ENCODE results near the gene ZNF565.
"Not testable (repeated sequence)": the region's sequence is repeated elsewhere in the genome, so short reads cannot be mapped to it uniquely, and the experiment has no call there.

ZNF565 gene

DNA sequence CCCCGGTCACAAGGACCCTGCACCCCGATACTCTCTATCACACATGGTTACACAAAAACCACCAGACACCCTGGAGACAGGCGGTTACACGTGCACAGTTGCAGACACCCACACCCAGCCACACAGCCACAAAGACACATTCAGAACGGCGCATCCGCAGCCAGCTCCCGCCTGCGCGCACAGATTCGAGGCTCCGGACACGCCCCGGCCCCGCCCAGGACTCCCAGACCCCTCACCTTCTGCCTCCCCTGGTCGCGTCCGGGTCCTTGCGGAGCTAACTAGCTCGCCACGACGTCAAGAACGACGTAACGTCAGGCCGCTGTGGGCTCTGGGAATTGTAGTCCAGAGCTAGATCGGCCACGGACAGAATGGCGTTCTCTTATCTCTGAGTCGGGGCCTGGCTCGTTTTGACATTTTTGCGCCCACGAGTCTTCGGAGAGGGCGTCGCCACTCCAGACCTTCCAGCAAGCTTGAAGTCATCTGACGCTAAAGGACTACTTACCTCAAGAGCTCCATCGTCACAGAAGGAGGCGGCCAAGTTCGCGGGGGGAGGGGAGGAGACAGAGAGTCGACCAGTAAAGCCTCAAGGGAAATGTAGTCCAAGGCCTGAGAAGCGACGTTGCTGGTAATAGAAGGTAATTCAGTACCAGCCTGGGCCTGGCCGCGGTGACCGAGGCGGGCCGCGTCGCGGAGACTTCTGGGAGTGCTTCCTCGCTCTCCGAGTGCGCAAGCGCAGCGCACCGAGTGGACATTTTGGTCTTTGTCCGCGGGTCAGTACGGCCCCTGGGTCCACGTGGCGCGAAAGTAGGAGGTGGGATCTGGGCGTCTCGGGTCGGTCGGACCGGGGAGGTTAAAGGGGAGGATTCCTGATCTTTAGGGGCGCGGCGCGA is at the start of gene ZNF565, which contains the start of gene ZNF146:
Gene ZNF565 (minus strand): TSS at position 280 of the 890 bp plus-strand sequence. CDS start 12,680 bp downstream, outside the sequence.
Gene ZNF146 (plus strand): TSS at position 721 of the 890 bp plus-strand sequence. CDS start 21,335 bp downstream, outside the sequence.
- DNase-seq = peak; percentile 99

DNA sequence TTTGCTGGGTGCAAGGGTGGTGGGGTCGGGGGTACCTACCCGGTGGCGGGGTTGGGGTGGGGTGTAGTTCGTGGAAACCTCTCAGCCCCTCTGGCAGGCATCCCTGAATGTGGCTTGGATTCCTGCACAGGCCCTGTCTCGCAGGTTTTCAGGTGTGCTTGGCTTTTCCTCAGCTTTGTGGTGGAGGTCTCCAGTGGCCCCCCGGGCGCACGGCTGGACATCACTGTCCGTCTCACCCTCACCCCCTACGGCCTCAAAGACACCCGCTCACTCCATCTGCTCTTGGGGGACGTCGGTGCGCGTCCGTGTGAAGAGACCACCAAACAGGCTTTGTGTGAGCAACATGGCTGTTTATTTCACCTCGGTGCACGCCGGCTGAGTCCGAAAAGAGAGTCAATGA is 44.7 kb upstream of the ZNF565 start:
- no peak for DNase-seq

DNA sequence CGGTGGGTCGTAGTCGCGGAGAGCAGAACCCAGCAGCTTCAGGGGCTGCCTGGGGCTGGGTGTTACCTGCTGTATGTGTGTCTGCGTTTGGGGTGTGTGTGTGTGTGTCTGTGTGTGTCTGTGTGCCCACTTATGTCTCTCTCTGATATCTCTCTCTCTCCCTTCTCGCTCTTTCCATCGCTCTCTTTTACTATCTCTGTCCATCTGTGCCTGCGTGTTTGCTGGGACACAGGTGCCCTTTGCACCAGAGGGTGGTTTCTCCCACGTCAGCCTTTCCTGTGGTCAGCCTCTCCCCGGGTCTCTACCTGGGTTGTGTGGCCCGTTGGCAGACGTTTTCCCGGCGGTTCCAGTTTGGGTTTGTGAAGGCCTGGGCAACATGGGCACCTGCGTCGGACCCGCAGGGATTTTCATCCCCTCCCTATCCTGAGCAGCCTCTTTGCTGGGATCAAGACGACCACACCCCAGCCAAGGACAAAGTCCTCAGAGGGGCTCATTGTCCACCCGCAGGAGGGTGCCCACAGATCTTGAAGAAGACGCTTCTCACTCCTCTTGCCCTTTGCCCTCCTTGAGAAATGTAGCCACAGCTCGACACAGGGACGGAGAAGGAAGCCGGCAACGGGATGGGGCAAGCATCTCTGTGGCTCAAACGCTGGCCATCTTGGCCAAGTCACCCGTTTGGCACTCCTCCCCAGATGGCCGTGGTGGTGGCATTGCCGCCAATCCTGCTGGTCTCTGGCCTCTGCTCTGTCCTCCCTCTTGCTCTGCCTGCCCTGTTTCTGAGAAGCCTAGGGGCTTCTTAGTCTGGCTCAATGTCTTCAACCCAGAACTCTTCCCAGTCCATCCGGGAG is 43.8 kb upstream of the ZNF565 start:
- DNase-seq = no peak

DNA sequence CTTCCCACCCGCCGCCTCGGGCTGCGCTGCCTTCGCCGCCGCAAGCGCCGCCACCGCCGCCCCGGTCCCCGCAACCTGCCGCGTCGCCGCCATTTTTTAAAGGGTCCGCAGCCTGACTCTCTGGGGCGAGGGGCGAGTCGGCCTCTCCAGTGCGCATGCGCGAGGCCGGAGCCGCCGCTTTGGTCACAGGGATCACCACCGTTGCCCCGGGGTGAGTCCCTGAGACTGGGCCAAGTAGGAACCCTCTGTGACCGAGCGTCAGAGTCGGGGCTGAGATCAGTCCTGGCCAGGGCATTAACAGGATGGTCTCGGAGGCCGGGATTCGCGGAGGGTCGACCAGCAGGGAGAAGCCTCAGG is 43.0 kb upstream of the ZNF565 start:
- DNase-seq = peak; percentile 34

DNA sequence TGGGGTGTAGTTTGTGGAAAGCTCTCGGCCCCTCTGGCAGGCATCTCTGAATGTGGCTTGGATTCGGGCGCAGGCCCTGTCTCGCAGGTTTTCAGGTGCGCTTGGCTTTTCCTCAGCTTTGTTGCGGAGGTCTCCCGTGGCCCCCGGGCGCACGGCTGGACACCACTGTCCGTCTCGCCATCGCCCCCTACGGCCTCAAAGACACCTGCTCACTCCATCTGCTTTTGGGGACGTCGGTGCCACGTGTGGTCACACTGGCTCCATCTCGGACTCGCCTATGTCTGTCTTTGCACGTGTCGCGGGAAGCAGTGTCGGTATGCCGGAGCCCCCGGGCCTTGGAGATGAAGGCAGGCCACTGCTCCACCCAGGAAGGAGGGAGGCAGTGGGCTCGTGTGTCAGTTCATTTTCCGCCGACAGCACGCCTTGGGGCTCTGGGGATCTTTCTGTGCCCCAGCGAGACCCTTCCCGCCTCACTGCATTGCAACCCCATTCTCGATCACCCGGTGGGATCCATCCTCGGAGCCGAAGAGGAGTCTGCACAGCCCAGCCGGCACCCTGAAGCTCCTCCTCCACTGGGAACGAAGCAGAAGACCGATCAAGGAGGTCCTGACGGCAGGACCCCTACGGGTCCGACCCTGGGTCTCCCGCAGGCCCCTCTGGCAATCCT is 42.5 kb upstream of the ZNF565 start:
- no peak for DNase-seq

DNA sequence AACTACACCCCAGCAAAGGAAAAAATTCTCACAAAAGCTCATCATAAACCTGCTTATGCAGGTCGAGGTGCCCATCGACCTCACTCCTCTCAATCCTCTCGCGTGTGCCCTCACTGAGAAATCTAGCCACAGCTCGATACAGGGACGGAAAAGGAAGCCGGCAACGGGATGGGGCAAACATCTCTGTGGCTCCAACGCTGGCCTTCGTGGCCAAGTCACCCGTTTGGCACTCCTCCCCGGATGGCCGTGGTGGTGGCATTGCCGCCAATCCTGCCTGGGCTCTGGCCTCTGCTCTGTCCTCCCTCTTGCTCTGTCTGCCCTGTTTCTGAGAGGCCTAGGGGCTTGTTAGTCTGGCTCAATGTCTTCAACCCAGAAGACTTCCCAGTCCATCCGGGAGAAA is 41.6 kb upstream of the ZNF565 start:
- no peak for DNase-seq

DNA sequence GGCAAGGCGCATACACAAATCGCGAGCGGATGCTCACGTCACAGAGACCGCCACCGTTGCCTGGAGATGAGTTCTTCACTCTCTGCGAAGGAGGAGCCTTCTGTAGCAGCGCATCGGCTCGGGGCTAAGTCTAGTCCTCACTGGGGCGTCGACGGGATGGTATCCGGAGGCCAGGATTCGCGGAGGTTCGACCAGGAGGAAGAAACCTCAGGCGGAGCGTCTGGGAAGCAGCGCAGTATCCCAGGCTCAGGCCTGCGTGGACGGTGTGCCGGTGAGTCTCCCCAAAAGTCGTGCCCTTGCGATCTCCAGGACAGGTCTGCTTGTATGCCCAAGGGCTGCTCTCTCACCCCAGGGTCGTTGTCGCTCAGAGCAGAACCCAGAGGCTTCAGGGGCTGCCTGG is 40.9 kb upstream of the ZNF565 start:
- no peak for DNase-seq

DNA sequence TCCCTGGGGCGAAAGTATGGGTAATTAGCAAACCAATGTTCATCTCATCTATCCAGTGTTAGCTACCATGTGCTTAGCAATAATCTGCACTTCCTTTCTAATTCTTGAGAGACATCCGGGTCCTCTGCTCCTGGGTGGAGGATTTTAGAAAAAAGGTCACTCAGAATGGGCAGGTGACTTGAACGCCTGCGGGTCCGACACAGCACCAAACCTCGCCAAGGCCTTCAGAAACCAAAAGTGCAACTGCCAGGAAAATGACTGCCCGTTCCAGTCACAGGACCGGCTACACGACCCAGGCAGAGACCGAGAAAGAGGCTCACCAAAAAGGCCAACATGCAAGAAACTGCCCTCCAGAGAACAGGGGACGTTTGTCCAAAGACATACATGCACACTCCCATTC is 40.4 kb upstream of the ZNF565 start:
- no peak for DNase-seq

DNA sequence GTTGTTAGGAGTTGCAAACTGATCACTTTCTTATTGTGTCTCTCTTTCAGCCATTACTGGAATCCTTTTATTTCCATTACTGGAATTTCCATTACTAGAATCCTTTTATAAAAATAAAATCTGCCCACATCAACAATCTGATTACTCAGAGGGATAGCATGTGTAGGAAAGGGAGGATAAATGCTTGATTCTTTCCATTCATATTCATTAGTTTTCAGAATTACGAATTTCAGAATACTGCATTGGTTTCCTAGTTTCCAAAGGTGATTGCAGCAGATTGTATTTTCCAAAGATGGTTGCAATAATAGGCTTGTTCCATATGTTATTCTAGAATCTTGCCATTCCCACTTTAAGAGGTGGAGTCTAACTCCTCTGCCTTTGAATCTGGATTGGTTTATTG is 37.6 kb upstream of the ZNF565 start:
- DNase-seq = no peak

DNA sequence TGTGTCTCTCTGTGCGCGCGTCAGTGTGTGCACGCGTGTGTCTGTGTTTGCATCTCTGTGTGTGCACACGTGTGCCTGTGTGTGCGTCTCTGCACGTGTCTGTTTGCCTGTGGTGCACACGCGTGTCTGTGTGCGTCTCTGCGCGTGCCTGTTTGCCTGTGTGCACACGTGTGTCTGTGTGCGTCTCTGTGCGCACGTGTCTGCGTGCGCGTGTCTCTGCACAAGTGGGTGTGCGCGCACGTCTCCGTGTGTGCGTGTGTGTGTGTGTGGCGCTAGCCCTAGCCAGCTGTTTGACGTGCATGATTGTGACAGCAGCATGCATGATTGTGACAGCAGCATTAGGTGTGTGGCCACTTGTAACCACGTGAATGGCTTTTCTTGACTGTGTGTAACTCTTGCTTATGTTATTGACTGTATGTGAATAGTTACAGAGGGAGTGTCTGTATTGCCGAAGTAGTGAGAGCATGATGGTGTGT is 31.6 kb upstream of the ZNF565 start:
- DNase-seq = no peak

DNA sequence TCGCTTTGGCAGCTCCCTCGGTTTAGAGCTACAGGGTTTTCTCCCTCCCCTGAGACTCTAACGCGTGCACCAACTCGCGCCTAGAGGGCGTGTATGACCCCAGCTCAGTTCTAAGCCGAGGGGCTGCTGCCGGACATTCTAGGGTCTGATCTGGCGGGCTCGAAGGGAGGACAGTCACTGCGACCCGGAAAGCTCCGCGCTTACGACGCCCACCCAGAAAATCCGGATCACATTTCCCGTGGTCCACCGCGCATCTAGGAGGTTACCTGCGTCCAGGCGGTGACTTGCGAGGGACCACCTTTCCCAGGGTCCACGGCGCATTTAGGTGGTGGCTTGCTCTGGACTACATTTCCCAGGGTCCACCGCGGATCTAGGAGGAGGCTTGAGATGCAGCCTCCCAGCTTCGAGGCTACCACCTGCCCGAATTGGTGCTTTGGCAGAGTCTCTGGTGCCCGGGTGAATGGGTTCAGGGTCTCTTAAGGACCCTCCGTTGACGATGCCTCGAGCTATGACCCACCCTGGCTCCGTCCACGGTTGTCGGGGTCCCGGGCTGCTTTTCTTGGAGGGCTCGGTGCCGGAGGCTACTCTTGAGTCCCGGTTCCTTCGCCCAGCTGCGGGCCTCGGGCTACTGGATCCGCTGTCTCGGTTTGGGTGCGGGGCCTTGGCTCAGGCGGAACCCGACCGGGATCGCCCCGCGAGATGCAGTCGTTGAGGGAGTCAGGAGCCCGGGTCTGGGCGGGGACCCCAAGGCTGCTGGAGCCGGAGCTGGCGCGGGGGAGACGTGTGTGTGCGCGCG is 30.9 kb upstream of the ZNF565 start:
- DNase-seq = peak; percentile 30

DNA sequence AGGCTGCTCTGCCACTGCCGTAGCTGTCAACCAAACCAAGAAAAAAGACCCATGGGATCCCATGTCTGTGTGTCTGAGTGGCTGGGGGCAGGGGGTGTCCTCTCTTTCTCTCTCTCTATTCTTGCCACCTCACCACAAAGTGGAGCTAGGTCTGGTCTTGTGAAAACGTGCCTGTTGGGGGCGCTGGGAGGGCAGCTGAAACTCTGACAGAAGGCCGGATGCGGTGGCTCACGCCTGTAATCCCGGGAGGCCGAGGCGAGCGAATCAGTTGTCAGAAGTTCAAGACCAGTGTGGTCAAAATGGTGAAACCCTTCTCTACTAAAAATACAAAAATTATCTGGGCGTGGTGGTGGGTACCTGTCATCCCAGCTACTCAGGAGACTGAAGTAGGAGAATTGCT is 29.6 kb upstream of the ZNF565 start:
- DNase-seq = no peak

DNA sequence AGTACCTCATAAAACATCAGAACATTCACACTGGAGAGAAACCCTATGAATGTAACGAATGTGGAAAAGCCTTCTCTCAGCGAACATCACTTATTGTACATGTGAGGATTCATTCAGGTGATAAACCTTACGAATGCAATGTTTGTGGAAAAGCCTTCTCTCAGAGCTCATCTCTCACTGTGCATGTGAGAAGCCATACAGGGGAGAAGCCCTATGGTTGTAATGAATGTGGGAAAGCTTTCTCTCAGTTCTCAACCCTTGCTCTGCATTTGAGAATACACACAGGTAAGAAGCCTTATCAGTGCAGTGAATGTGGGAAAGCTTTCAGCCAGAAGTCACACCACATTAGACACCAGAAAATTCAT is 22.5 kb upstream of the ZNF565 start:
- DNase-seq = no peak

DNA sequence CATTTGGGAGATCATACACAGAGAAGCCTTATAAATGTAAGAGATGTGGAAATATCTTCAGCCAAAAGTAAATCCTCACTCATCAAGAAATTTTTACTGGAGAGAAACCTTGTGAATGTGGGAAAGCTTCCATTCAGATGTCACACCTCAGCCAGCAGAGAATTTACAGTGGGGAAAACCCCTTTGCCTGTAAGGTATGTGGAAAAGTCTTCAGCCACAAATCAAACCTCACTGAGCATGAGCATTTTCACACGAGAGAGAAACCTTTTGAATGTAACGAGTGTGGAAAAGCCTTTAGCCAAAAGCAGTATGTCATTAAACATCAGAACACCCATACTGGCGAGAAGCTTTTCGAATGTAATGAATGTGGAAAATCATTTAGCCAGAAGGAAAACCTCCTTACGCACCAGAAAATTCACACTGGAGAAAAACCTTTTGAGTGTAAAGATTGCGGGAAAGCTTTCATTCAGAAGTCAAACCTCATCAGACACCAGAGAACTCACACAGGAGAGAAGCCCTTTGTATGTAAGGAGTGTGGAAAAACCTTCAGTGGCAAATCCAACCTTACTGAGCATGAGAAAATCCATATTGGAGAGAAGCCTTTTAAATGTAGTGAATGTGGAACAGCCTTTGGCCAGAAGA is 22.0 kb upstream of the ZNF565 start:
- DNase-seq = no peak

DNA sequence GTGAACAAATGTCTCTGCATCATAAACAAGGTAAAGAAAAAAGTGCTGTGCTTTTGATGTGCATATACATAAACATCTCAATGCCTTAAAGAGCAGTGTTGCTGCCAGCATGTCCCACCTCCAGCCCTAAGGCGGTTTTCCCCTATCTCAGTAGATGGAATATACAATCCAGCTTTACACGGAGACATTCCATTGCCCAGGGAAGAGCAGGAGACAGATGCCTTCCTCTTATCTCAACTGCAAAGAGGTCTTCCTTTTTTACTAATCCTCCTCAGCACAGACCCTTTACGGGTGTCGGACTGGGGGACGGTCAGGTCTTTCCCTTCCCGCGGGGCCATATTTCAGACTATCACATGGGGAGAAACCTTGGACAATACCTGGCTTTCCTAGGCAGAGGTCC is 19.2 kb upstream of the ZNF565 start:
- DNase-seq = not testable (repeated sequence)

DNA sequence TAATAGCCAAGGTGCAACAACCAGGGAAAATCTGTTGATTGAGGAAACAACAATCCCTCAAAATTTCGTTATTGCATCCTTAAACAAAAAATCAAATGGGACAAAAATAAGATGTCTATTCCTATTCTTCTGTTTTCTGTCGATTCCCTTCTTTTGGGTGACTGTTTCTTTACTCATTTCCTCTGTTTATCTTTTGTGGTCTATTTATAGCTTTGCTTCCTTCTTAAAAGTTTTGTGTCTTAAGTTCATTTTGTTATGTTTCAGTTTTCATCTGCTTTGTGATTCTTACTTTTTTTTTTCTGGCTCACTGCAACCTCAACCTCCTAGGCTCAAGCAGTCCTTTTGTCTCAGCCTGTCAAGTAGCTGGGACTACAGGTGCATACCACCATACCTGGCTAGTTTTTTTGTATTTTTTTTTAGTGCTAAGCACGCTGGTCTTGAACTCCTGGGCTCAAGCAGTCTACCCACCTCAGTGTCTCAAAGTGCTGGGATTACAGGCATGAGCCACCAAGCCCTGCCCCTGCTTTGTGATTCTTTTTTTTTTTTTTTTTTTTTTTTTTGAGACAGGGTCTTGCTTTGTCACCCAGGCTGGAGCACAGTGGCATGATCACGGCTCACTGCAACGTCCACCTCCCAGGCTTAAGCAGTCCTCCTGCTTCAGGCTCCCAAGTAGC is 10.9 kb upstream of the ZNF565 start:
- no peak for DNase-seq

DNA sequence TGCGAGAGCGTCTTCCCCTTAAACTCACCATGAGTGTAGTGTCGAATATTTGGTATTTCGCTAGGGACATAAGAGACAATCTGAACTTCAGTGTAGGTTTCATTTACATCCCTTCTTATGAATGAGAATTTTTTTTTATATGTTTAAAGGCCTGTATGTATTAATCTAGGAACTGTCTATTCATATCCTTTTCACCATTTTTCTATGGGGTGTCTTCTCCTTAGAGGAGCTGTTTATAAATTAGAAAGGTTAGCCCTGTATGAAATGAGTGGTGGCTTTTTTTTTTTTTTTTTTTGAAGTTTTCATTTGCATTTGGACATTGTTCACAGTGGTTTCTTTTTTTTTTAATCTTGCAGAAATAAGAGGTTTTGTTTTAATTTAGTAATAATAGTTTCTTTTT is 8.0 kb upstream of the ZNF565 start:
- no peak for DNase-seq

DNA sequence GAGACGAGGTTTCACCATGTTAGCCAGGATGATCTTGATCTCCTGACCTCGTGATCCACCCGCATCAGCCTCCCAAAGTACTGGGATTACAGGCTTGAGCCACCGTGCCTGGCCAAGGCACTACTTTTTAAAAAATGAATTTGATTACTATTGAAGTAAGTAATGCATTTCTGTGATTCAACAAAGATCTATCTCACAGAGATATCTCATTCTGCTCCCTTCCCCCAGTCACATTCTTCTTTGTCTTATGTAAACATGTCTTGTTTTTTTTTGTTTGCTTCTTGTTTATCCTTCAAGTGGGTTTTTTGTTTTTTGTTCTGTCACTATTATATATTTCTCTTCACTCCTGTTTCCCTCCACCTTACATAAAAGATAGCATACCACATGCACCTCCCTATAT is 7.0 kb upstream of the ZNF565 start:
- no peak for DNase-seq

DNA sequence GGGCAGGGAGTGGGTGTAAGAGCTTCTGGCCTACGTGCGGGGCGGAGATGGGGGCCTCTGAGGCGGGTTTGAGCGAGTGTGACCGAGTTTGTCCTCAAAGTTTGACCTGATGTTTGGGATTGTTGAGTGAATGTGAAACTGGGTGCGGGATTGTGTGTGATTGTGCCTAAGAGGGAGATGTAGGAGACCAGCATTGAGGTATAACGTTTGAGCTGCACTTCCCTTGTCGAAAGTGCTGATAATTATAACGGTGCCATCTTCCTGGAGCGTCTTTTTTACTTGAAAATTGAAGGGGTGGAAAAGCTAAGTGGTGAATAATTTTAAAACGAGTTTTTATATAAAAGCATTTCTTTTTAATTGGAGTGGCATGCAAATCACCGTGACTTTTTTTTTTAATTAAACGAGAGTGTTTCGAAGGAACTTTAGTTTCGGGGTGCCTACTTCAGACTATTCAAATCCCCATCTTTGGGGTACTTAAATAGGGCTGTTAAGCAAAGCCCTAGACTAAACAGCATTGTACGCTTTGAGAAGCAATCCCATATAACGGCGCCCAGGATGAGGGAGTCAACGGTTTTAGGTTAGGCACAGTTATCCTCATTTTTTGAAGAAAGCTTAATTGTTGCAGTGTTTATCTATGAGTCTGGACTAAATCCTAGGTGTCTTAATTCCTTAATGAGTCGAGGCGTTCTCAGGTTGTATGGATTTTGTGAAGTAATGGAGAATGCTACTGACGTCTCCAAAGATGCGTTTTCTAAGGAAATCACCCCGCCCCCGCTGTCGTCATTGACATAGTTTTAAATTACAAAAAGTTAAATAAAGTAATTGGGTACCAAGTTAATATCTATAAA is 1.0 kb upstream of the ZNF565 start:
- DNase-seq = peak; percentile 53

DNA sequence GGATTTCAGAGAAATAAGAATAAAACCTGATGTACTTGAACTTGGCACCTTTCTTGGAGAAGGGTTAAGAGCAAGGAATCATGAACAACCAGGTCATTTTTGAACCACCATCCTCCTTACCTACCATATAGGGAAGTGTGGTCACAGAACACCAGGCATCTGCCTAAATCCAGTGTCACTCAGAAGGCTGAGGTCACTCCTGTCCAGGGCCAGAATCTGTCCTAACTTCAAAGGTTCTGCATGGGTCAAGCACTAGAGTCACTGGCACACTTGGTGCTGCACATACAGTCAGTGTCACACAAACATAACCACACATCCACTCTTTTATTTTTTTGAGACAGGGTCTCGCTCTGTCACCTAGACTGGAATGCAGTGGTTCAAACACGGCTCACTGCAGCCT is 1.6 kb downstream of the ZNF565 start:
- DNase-seq = no peak
